Mesenchymal stem cell (in vitro differentiated cells and primary cell): ENCODE results near the gene WAC.

Source experiments
- DNase-seq: peaks from one replicate; pipeline ENCODE4 v3.0.0-alpha.2; 2013
- H2AFZ ChIP-seq: one replicate; pipeline ENCODE4 v1.6.1; 2013; ENCODE audit warnings: low read depth, mild to moderate bottlenecking, control low read depth, inconsistent platforms, low read length, moderate library complexity
- H2AK5ac ChIP-seq: 2 replicates; pipeline ENCODE4 v1.6.1; 2013; ENCODE audit warnings: low read length, moderate library complexity, mild to moderate bottlenecking, inconsistent platforms; ENCODE audit not compliant: severe bottlenecking
- H2BK120ac ChIP-seq: one replicate; pipeline ENCODE4 v1.6.1; 2013; ENCODE audit warnings: low read depth, mild to moderate bottlenecking, inconsistent platforms, low read length, moderate library complexity
- H2BK12ac ChIP-seq, 2 experiments: one replicate each; pipeline ENCODE4 v1.6.1; 2013; ENCODE audit warnings: inconsistent platforms in 2 of 2, low read length in 2 of 2, mild to moderate bottlenecking in 2 of 2, moderate library complexity in 2 of 2, control low read depth in 1 of 2
- H2BK15ac ChIP-seq: one replicate; pipeline ENCODE4 v1.6.1; 2013; ENCODE audit warnings: mild to moderate bottlenecking, low read depth, inconsistent platforms; ENCODE audit not compliant: poor library complexity, severe bottlenecking
- H2BK5ac ChIP-seq: 2 replicates; pipeline ENCODE4 v1.6.1; 2013; ENCODE audit warnings: low read depth, mild to moderate bottlenecking, low read length, control low read depth, inconsistent platforms; ENCODE audit not compliant: poor library complexity, severe bottlenecking
- H3K14ac ChIP-seq, 2 experiments: one replicate each; pipeline ENCODE4 v1.6.1; 2013; ENCODE audit warnings: inconsistent platforms in 2 of 2, low read length in 2 of 2, control low read depth in 1 of 2, mild to moderate bottlenecking in 1 of 2, moderate library complexity in 1 of 2
- H3K18ac ChIP-seq, 2 experiments: one replicate each; pipeline ENCODE4 v1.6.1; 2013; ENCODE audit warnings: inconsistent platforms in 2 of 2, low read length in 2 of 2, control low read depth in 1 of 2, low read depth in 1 of 2, mild to moderate bottlenecking in 1 of 2
- H3K23ac ChIP-seq, 2 experiments: one replicate each; pipeline ENCODE4 v1.6.1; 2013; ENCODE audit warnings: inconsistent platforms in 2 of 2, low read length in 2 of 2, mild to moderate bottlenecking in 2 of 2, moderate library complexity in 2 of 2, control low read depth in 1 of 2
- H3K27ac ChIP-seq: 2 replicates; pipeline ENCODE4 v1.5.1; 2013; ENCODE audit warnings: mild to moderate bottlenecking, moderate library complexity, low read length, control low read depth, inconsistent platforms; ENCODE audit not compliant: poor library complexity, severe bottlenecking
- H3K27me3 ChIP-seq, 2 experiments: 2 replicates each; pipeline versions ENCODE4 v1.6.1 to v1.7.0; 2013; ENCODE audit warnings: low read length in 2 of 2, mild to moderate bottlenecking in 2 of 2, moderate library complexity in 2 of 2, control low read depth in 1 of 2, inconsistent platforms in 1 of 2; ENCODE audit not compliant: control insufficient read depth in 1 of 2, insufficient read depth in 1 of 2
- H3K36me3 ChIP-seq, 2 experiments: 2 replicates each; pipeline versions ENCODE4 v1.6.1 to v1.7.0; 2013; ENCODE audit warnings: low read length in 2 of 2, control low read depth in 1 of 2, inconsistent platforms in 1 of 2, low read depth in 1 of 2, mild to moderate bottlenecking in 1 of 2; ENCODE audit not compliant: insufficient read depth in 2 of 2, control insufficient read depth in 1 of 2
- H3K4ac ChIP-seq, 2 experiments: one replicate each; pipeline ENCODE4 v1.6.1; 2013; ENCODE audit warnings: inconsistent platforms in 2 of 2, low read length in 2 of 2, mild to moderate bottlenecking in 2 of 2, moderate library complexity in 2 of 2, control low read depth in 1 of 2, low read depth in 1 of 2
- H3K4me1 ChIP-seq: 2 replicates; pipeline ENCODE4 v1.6.1; 2013; ENCODE audit warnings: low read depth, low read length, control low read depth; ENCODE audit not compliant: control insufficient read depth, insufficient read depth
- H3K4me2 ChIP-seq: 2 replicates; pipeline ENCODE4 v1.6.1; 2013; ENCODE audit warnings: low read length, mild to moderate bottlenecking, inconsistent platforms; ENCODE audit not compliant: poor library complexity, severe bottlenecking
- H3K4me3 ChIP-seq, 2 experiments: 2 replicates each; pipeline versions ENCODE4 v1.5.1 to v1.7.0; 2013; ENCODE audit warnings: low read length in 2 of 2, mild to moderate bottlenecking in 2 of 2, control low read depth in 1 of 2, low read depth in 1 of 2; ENCODE audit not compliant: insufficient read depth in 1 of 2
- H3K79me1 ChIP-seq: replicated peaks from 2 replicates; pipeline ENCODE4 v1.6.1; 2013; ENCODE audit warnings: mild to moderate bottlenecking, control low read depth, low read length, inconsistent platforms; ENCODE audit not compliant: poor library complexity, severe bottlenecking
- H3K9ac ChIP-seq: 2 replicates; pipeline ENCODE4 v1.7.0; 2013; ENCODE audit warnings: mild to moderate bottlenecking, low read length, moderate library complexity
- H3K9me3 ChIP-seq: 2 replicates; pipeline ENCODE4 v1.7.0; 2013; ENCODE audit warnings: mild to moderate bottlenecking, low read length; ENCODE audit not compliant: control insufficient read depth
- H4K8ac ChIP-seq: one replicate; pipeline ENCODE4 v1.6.1; 2013; ENCODE audit warnings: inconsistent platforms, mild to moderate bottlenecking, low read length, moderate library complexity
- H4K91ac ChIP-seq: one replicate; pipeline ENCODE4 v1.6.1; 2013; ENCODE audit warnings: mild to moderate bottlenecking, low read length, inconsistent platforms
- WGBS: methylation state at CpG from one replicate; pipeline ENCODE4 v1.1.7; 2013; ENCODE audit warnings: mixed read lengths; 5-methylcytosine and 5-hydroxymethylcytosine counted together

Gene WAC

GRCh38 chr10:28633750-28634149 is 100.8 kb downstream of the WAC start:
- no peaks in the 10 kb centered on the region for H3K9me3 ChIP-seq
- no peak for DNase-seq
- no peak overlapping the region for H2AFZ ChIP-seq
- 90% methylated on average over 6 of the region's 6 CpGs for WGBS
- no peak overlapping the region for H2BK120ac ChIP-seq
- no peak overlapping the region for H3K23ac ChIP-seq
- peaks cover 7 to 30% of the 10 kb centered on the region in 2 experiments for H3K27me3 ChIP-seq
- no peak overlapping the region for H2AK5ac ChIP-seq
- no peak overlapping the region for H3K4me3 ChIP-seq
- no peak overlapping the region for H2BK12ac ChIP-seq
- H3K18ac ChIP-seq, result no peak overlapping the region
- H3K4ac ChIP-seq, result no peak overlapping the region
- no peaks in the 10 kb centered on the region for H3K79me1 ChIP-seq
- H3K36me3 ChIP-seq, result no peaks in the 10 kb centered on the region
- H3K9ac ChIP-seq, result no peak overlapping the region
- no peak overlapping the region for H3K4me2 ChIP-seq
- H4K8ac ChIP-seq, result no peak overlapping the region
- H2BK5ac ChIP-seq, result no peak overlapping the region
- no peak overlapping the region for H3K14ac ChIP-seq
- no peaks in the 10 kb centered on the region for H3K4me1 ChIP-seq
- no peak overlapping the region for H3K27ac ChIP-seq
- H4K91ac ChIP-seq, result no peak overlapping the region
- no peak overlapping the region for H2BK15ac ChIP-seq

- H2AK5ac ChIP-seq, result no peak overlapping the region
- 88% methylated on average over 5 of the region's 5 CpGs for WGBS
- no peak overlapping the region for H3K9ac ChIP-seq
- H3K27ac ChIP-seq, result no peak overlapping the region
- H2BK5ac ChIP-seq, result no peak overlapping the region
- no peak overlapping the region for H3K14ac ChIP-seq
- H2BK15ac ChIP-seq, result no peak overlapping the region
- H2AFZ ChIP-seq, result no peak overlapping the region
- H2BK120ac ChIP-seq, result no peak overlapping the region
- no peaks in the 10 kb centered on the region for H3K4me1 ChIP-seq
- H2BK12ac ChIP-seq, result no peak overlapping the region
- H4K91ac ChIP-seq, result no peak overlapping the region
- H4K8ac ChIP-seq, result no peak overlapping the region
- H3K4ac ChIP-seq, result no peak overlapping the region
- no peak overlapping the region for H3K4me3 ChIP-seq
- H3K18ac ChIP-seq, result no peak overlapping the region
- peaks cover 4 to 12% of the 10 kb centered on the region in 2 experiments for H3K27me3 ChIP-seq
- no peaks in the 10 kb centered on the region for H3K79me1 ChIP-seq
- no peak overlapping the region for H3K4me2 ChIP-seq
- no peaks in the 10 kb centered on the region for H3K36me3 ChIP-seq
- H3K9me3 ChIP-seq, result no peaks in the 10 kb centered on the region
- no peak for DNase-seq
- no peak overlapping the region for H3K23ac ChIP-seq
Observed at GRCh38 chr10:28637346-28637745, 104.4 kb downstream of the WAC start.

GRCh38 chr10:28638392-28638791 is 105.5 kb downstream of the WAC start:
- Histone ChIP-seq H2AFZ (no peak overlapping the region), H3K9me3 (no peaks in the 10 kb centered on the region), H3K79me1 (no peaks in the 10 kb centered on the region), H2AK5ac (no peak overlapping the region), H4K91ac (no peak overlapping the region), H3K18ac (no peak overlapping the region), H3K23ac (no peak overlapping the region), H2BK15ac (no peak overlapping the region), H2BK12ac (no peak overlapping the region), H3K4me2 (no peak overlapping the region), H3K27ac (no peak overlapping the region), H3K4me3 (no peak overlapping the region), H2BK5ac (no peak overlapping the region), H3K36me3 (no peaks in the 10 kb centered on the region), H2BK120ac (no peak overlapping the region), H3K9ac (no peak overlapping the region), H4K8ac (no peak overlapping the region), H3K4me1 (no peaks in the 10 kb centered on the region), H3K14ac (no peak overlapping the region), H3K4ac (no peak overlapping the region), H3K27me3 (peaks cover 7 to 18% of the 10 kb centered on the region in 2 experiments)
- DNase-seq, result no peak

- Histone ChIP-seq H3K18ac (no peak overlapping the region), H3K27me3 (peaks cover 5 to 13% of the 10 kb centered on the region in 2 experiments), H3K9me3 (no peaks in the 10 kb centered on the region), H2AK5ac (no peak overlapping the region), H3K4ac (no peak overlapping the region), H3K14ac (no peak overlapping the region), H4K91ac (no peak overlapping the region), H2AFZ (no peak overlapping the region), H2BK12ac (no peak overlapping the region), H3K4me2 (no peak overlapping the region), H3K23ac (no peak overlapping the region), H4K8ac (no peak overlapping the region), H3K79me1 (no peaks in the 10 kb centered on the region), H3K4me1 (no peaks in the 10 kb centered on the region), H3K4me3 (no peak overlapping the region), H2BK15ac (no peak overlapping the region), H3K36me3 (no peaks in the 10 kb centered on the region), H2BK120ac (no peak overlapping the region), H3K27ac (no peak overlapping the region), H2BK5ac (no peak overlapping the region), H3K9ac (no peak overlapping the region)
- WGBS, result 75% methylated on average over 2 of the region's 2 CpGs
- DNase-seq, result no peak
Observed at GRCh38 chr10:28640551-28640950, 107.6 kb downstream of the WAC start.
